ENCODE measurements around the gene SH2D1A. TPM values are rescaled to one million over a fixed set of nuclear protein-coding genes. Genes with fewer than 3 reads are reported as not detected.
A peak's percentile ranks its signal among the peaks of the same experiment; 100 is the strongest.
"Not testable (repeated sequence)": the region's sequence is repeated elsewhere in the genome, so short reads cannot be mapped to it uniquely, and the experiment has no call there.

SH2D1A gene
- total RNA-seq, result not detected in 2 replicates

GRCh38 chrX:124346117-124346876 is at the start of gene SH2D1A:
TSS of gene SH2D1A (plus strand) at chrX:124346563. CDS start at chrX:124346643, 80 bp downstream.
- H3K36me3 ChIP-seq (ENCODE audit: control insufficient read depth, insufficient read depth, low read length), result no peaks in the 10 kb centered on the region
- DNase-seq (ENCODE audit: low read depth), result no peak
- no peaks in the 10 kb centered on the region for H3K27me3 ChIP-seq (ENCODE audit: control insufficient read depth, insufficient read depth, low read length)
- no peak for FAIRE-seq
- no peak within 1 kb of the TSS for H3K4me3 ChIP-seq (ENCODE audit: low read depth, low read length)
- no peak for TF ChIP-seq CTCF (IDR thresholded peaks at IDR 0.05; ENCODE audit: insufficient read depth, low read length, severe bottlenecking)

GRCh38 chrX:124299323-124299722 is 47.0 kb upstream of the SH2D1A start:
- H3K4me3 ChIP-seq (ENCODE audit: low read depth, low read length); DNase-seq (ENCODE audit: low read depth); H3K36me3 ChIP-seq (ENCODE audit: control insufficient read depth, insufficient read depth, low read length); FAIRE-seq; H3K27me3 ChIP-seq (ENCODE audit: control insufficient read depth, insufficient read depth, low read length): not testable (repeated sequence)

GRCh38 chrX:124300405-124300804 is 46.0 kb upstream of the SH2D1A start:
- no peak for FAIRE-seq
- Histone ChIP-seq H3K27me3 (ENCODE audit: control insufficient read depth, insufficient read depth, low read length) (no peaks in the 10 kb centered on the region), H3K36me3 (ENCODE audit: control insufficient read depth, insufficient read depth, low read length) (no peaks in the 10 kb centered on the region), H3K4me3 (ENCODE audit: low read depth, low read length) (no peak overlapping the region)
- DNase-seq (ENCODE audit: low read depth), result no peak
- no peak for TF ChIP-seq CTCF (IDR thresholded peaks at IDR 0.05; ENCODE audit: insufficient read depth, low read length, severe bottlenecking)

GRCh38 chrX:124307253-124307907 is 39.0 kb upstream of the SH2D1A start:
- no peak for DNase-seq (ENCODE audit: low read depth)
- Histone ChIP-seq H3K4me3 (ENCODE audit: low read depth, low read length) (no peak overlapping the region), H3K36me3 (ENCODE audit: control insufficient read depth, insufficient read depth, low read length) (no peaks in the 10 kb centered on the region), H3K27me3 (ENCODE audit: control insufficient read depth, insufficient read depth, low read length) (no peaks in the 10 kb centered on the region)
- no peak for FAIRE-seq
- TF ChIP-seq CTCF (IDR thresholded peaks at IDR 0.05; ENCODE audit: insufficient read depth, low read length, severe bottlenecking), result no peak

- no peak for FAIRE-seq
- TF ChIP-seq CTCF (IDR thresholded peaks at IDR 0.05; ENCODE audit: insufficient read depth, low read length, severe bottlenecking), result no peak
- Histone ChIP-seq H3K4me3 (ENCODE audit: low read depth, low read length) (no peak overlapping the region), H3K36me3 (ENCODE audit: control insufficient read depth, insufficient read depth, low read length) (no peaks in the 10 kb centered on the region), H3K27me3 (ENCODE audit: control insufficient read depth, insufficient read depth, low read length) (no peaks in the 10 kb centered on the region)
- DNase-seq (ENCODE audit: low read depth), result no peak
These were observed 20.6 kb upstream of the SH2D1A start for GRCh38 chrX:124325732-124326131.

GRCh38 chrX:124328765-124329164 is 17.6 kb upstream of the SH2D1A start:
- no peak for TF ChIP-seq CTCF (IDR thresholded peaks at IDR 0.05; ENCODE audit: insufficient read depth, low read length, severe bottlenecking)
- no peaks in the 10 kb centered on the region for H3K36me3 ChIP-seq (ENCODE audit: control insufficient read depth, insufficient read depth, low read length)
- FAIRE-seq (no peak), DNase-seq (ENCODE audit: low read depth) (peak; percentile 82)
- no peak overlapping the region for H3K4me3 ChIP-seq (ENCODE audit: low read depth, low read length)
- no peaks in the 10 kb centered on the region for H3K27me3 ChIP-seq (ENCODE audit: control insufficient read depth, insufficient read depth, low read length)

Measured in bronchial epithelial cell (primary cell).